Ovary (tissue), 10 donors: Measurements from ENCODE around the gene MZF1. TPM values are rescaled to one million over a fixed set of nuclear protein-coding genes. Genes with fewer than 3 reads are reported as not detected.
"Not testable (repeated sequence)": the region's sequence is repeated elsewhere in the genome, so short reads cannot be mapped to it uniquely, and the experiment has no call there.

Source experiments
- DNase-seq, 5 donors: peaks; one replicate each; pipeline ENCODE4 v3.0.0-alpha.2; 2019 to 2020
- H3K27ac ChIP-seq, 2 donors: fragments of 200-600 bp; one replicate each; pipeline versions ENCODE4 v1.5.1 to v1.8.0; 2019 to 2022
- H3K27me3 ChIP-seq: fragments of 200-600 bp; one replicate; pipeline ENCODE4 v1.8.0; 2022
- H3K36me3 ChIP-seq: fragments of 200-600 bp; sonication (generic); one replicate; pipeline ENCODE4 v1.5.1; 2019
- H3K4me1 ChIP-seq: one replicate; pipeline ENCODE4 v1.8.1; 2013; ENCODE audit warnings: mild to moderate bottlenecking, moderate library complexity; ENCODE audit not compliant: insufficient read depth
- H3K4me3 ChIP-seq: fragments of 200-600 bp; sonication (generic); one replicate; pipeline ENCODE4 v1.5.1; 2017
- H3K9me3 ChIP-seq, 2 donors: fragments of 200-600 bp in 1 of 2; sonication (generic) in 1 of 2; one replicate each; pipeline versions ENCODE4 v1.5.1 to v1.8.1; 2013 to 2019; ENCODE audit warnings: mild to moderate bottlenecking in 1 of 2, moderate library complexity in 1 of 2
- EP300 ChIP-seq: sonication (generic); formaldehyde crosslinking; IDR thresholded peaks from one replicate; pipeline ENCODE4 v1.6.1; 2017; ENCODE audit warnings: antibody characterized with exemption
- POLR2A ChIP-seq: fragments of 450-650 bp; IDR thresholded peaks from one replicate; pipeline ENCODE4 v1.6.1; 2017; ENCODE audit warnings: antibody characterized with exemption, mild to moderate bottlenecking, moderate library complexity
- WGBS, 3 donors: extraction: QIAGEN DNeasy Blood & Tissue Kit in 1 of 3; methylation state at CpG; one replicate each; pipeline versions ENCODE4 v1.1.5 to v1.1.7; 2013 to 2017; 5-methylcytosine and 5-hydroxymethylcytosine counted together
- intact Hi-C, 4 donors: fragments of 100-400 bp; cut with DNase I; formaldehyde crosslinking; loops; one replicate each; pipeline versions ENCODE4 v1.11.0 to v1.15.1; 2022 to 2023
- long read RNA-seq, 3 donors: library from polyadenylated mRNA in 2 of 3; unstranded in 2 of 3; transcript quantifications; one replicate each; pipeline ENCODE4 v2.0.0 and lab custom pipeline, GENCODE V29; 2021 to 2026
- polyA plus RNA-seq, 2 donors: library from polyadenylated mRNA; stranded (reverse); fragments of 200-250 nt in 1 of 2; fragments of 350-450 nt in 1 of 2; fragmentation: Illumina TruSeq in 1 of 2; extraction: RNeasy Lipid Tissue Mini Kit (QIAGEN cat#74804) in 1 of 2; gene quantifications; one replicate each; pipeline ENCODE4 v1.2.3, GENCODE V29; 2013 to 2014
- total RNA-seq, 7 donors: library from RNA; depleted of rRNA in 2 of 7; stranded (reverse); fragments of >200 nt in 2 of 7; fragmentation: NEBNext Ultra II Directional in 3 of 7; extraction: Animal tissue kit (Norgen Biotek cat#: 25700) in 3 of 7; gene quantifications; one replicate each; pipeline versions ENCODE4 v1.1.0 to v1.2.4, GENCODE V29; 2016 to 2023
- TF ChIP-seq, protein P1 (sequence below), 3 donors: fragments of 450-650 bp in 2 of 3; fragments of 200-600 bp in 1 of 3; IDR thresholded peaks; one replicate each; pipeline versions ENCODE4 v1.5.1 to v1.8.0; 2016 to 2022; ENCODE audit warnings: antibody characterized with exemption in 3 of 3, mild to moderate bottlenecking in 1 of 3
- donor health status: DM: no; HTN: no; CAD: no; lungs with moderate emphysema.
- donor health status: DM: no; HTN: no; CAD: no.
- donor health status: Bipolar disorder and iron deficiency.
- donor health status: DM: yes; HTN: yes; CAD: no.
- donor health status: DM: no; HTN: no; CAD: no.
- donor health status: DM: yes; HTN: yes; CAD: no.

Gene MZF1
- total RNA-seq (10 to 100 TPM; 26.2 to 48.0 (median 30.6) TPM), polyA plus RNA-seq (10 to 100 TPM; 10.8 to 32.5 TPM)
- long read RNA-seq, donor 1, transcript MZF1-201 (6 exons, 2,905 nt): minor isoform, 11 of 118 reads
- long read RNA-seq, donor 1, transcript MZF1-207 (1 exons, 2,683 nt): major isoform, 45 of 118 reads
- long read RNA-seq, donor 1, partial matches to known transcripts: 17 of 118 reads
- long read RNA-seq, donor 1, other reads (novel, unspliced or antisense): 41 of 118 reads
- long read RNA-seq, donor 2, transcript MZF1-207 (1 exons, 2,683 nt): major isoform, 13 of 14 reads
- long read RNA-seq, donor 2, partial matches to known transcripts: 0 of 14 reads
- long read RNA-seq, donor 2, other reads (novel, unspliced or antisense): 0 of 14 reads
- long read RNA-seq, donor 3, transcript MZF1-207 (1 exons, 2,683 nt): major isoform, 19 of 57 reads
- long read RNA-seq, donor 3, transcript MZF1-201 (6 exons, 2,905 nt): minor isoform, 9 of 57 reads
- long read RNA-seq, donor 3, partial matches to known transcripts: 11 of 57 reads
- long read RNA-seq, donor 3, other reads (novel, unspliced or antisense): 16 of 57 reads

DNA sequence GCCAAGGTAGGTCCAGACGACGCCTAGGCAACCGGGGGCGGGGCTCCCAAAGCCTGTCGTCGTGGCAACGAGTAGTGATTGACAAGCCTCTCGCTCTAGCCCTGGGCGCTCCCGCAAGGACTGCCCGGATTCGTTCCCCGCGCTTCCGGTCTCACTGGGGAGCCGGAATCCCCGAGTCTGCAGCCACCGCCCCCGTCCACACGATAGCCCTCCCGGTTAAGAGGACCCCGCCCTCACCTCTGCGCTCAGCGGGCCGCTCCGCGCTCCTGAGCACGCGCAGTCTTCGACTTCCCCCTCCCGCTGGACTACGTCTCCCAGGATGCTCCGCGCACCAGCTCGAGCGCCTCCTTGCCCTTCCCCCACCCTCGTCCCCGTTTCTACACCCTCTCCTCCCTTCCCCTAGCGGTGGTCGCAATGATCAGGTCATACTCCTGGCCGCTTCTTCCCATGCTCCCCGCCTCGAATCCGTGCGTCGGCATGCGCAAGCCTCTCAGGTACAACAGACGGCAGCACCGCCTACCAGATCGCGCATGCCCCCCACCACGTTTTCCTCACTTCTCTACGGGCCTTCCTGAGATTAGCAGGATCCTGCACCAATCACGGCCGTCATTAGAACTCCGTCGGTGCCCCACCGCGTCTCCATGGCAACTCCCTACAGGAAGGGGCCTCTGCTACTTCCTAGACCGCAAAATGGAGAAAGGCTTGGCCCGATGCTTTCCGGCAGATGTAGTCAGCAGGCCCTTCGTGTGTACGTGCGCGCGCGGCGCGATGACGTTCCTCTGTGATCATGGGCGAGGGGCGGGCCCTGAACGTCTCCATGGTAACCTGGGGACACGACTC, at the start of gene MZF1:
Gene MZF1 (minus strand): TSS at position 518 of the 840 bp plus-strand sequence. CDS start 1,946 bp downstream, outside the sequence.
- WGBS, 3 donors: 0 to 1% (median 0%) methylated on average over 74 to 75 of the region's 75 CpGs

GRCh38 chr19:58607213-58607612, 34.1 kb upstream of the MZF1 start:
- H3K36me3 ChIP-seq, intact Hi-C loops, H3K4me3 ChIP-seq, H3K4me1 ChIP-seq, H3K27ac ChIP-seq, H3K9me3 ChIP-seq, H3K27me3 ChIP-seq: not testable (repeated sequence)
- DNase-seq: peak; percentile 14 to 47 (median 31)
- 86 to 89% (median 87%) methylated on average over 17 to 28 of the region's 28 CpGs for WGBS, 3 donors

More for the DNA sequence above, at the start of gene MZF1:
- no peaks in the 10 kb centered on the region for H3K36me3 ChIP-seq
- DNase-seq: peak; percentile 99 to 100 (median 100)
- no peaks in the 10 kb centered on the region for H3K27me3 ChIP-seq
- no peaks in the 10 kb centered on the region for H3K9me3 ChIP-seq
- H3K4me1 ChIP-seq: peaks cover 7% of the 10 kb centered on the region
- H3K27ac ChIP-seq: peak within 1 kb of the TSS; percentile 87 to 98
- peak within 1 kb of the TSS; percentile 90 for H3K4me3 ChIP-seq
- intact Hi-C loops: no loop called here
- TF ChIP-seq POLR2A: peak; percentile 13
- TF ChIP-seq, protein P1, sequence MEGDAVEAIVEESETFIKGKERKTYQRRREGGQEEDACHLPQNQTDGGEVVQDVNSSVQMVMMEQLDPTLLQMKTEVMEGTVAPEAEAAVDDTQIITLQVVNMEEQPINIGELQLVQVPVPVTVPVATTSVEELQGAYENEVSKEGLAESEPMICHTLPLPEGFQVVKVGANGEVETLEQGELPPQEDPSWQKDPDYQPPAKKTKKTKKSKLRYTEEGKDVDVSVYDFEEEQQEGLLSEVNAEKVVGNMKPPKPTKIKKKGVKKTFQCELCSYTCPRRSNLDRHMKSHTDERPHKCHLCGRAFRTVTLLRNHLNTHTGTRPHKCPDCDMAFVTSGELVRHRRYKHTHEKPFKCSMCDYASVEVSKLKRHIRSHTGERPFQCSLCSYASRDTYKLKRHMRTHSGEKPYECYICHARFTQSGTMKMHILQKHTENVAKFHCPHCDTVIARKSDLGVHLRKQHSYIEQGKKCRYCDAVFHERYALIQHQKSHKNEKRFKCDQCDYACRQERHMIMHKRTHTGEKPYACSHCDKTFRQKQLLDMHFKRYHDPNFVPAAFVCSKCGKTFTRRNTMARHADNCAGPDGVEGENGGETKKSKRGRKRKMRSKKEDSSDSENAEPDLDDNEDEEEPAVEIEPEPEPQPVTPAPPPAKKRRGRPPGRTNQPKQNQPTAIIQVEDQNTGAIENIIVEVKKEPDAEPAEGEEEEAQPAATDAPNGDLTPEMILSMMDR (IDR thresholded peaks at IDR 0.05): peak in 2 of 3 donors; percentile 46 to 50
- peak; percentile 87 for TF ChIP-seq EP300

GRCh38 chr19:58606251-58606896, 33.2 kb upstream of the MZF1 start:
- peak; percentile 10 to 50 (median 21) for DNase-seq
- intact Hi-C loops, H3K27me3 ChIP-seq, H3K36me3 ChIP-seq, H3K27ac ChIP-seq, H3K9me3 ChIP-seq, H3K4me1 ChIP-seq, H3K4me3 ChIP-seq: not testable (repeated sequence)
- 70 to 78% (median 78%) methylated on average over 59 to 62 of the region's 62 CpGs for WGBS, 3 donors

DNA sequence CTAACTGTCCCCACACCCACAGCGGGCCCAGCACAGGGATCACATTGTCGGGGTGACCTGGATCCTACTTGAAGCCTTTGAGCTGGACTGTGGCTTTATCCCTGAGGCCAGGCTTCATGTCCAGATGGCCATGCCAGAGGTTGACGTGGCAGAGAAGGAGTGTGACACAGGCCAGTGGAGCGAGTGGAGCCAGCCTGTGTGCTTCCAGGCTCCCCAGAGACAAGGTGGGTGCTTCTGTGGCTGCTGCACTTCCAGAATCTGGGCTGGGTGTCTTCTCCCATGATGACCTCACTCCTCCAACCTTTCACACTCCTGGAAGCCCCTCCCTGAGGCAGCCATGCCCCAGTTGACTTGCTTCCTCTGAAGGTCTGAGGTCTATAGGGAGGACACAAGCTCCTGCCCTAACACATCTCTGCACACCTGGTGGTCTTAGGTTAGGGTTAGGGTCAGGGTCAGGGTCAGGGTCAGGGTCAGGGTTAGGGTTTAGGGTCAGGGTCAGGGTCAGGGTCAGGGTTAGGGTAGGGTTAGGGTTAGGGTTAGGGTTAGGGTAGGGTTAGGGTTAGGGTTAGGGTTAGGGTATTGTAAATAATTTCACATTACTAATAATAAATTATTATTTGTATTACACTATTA, 13.1 kb upstream of the MZF1 start:
- DNase-seq: peak in 3 of 5 donors; percentile 17 to 33 (median 19)
- Histone ChIP-seq H3K9me3 (no peaks in the 10 kb centered on the region), H3K36me3 (no peaks in the 10 kb centered on the region), H3K27ac (no peak overlapping the region), H3K4me1 (peaks cover under 1% of the 10 kb centered on the region), H3K27me3 (no peaks in the 10 kb centered on the region), H3K4me3 (no peak overlapping the region)
- TF ChIP-seq EP300: no peak
- TF ChIP-seq POLR2A: no peak
- TF ChIP-seq, protein P1 (IDR thresholded peaks at IDR 0.05): no peak
- intact Hi-C loops: no loop called here
- 96 to 100% (median 98%) methylated on average over 4 of the region's 4 CpGs for WGBS, 3 donors
